CD4-positive, alpha-beta T cell (primary cell): Measurements from ENCODE around the gene RETSAT. TPM values are rescaled to one million over a fixed set of nuclear protein-coding genes. Genes with fewer than 3 reads are reported as not detected.
"Not testable (repeated sequence)": the region's sequence is repeated elsewhere in the genome, so short reads cannot be mapped to it uniquely, and the experiment has no call there.

Source experiments
- ATAC-seq: fragments of 200-7000 bp; cut with Tn5 transposase; one replicate; pipeline ENCODE4 v1.10.0; 2022; ENCODE audit warnings: mild to moderate bottlenecking; ENCODE audit not compliant: poor library complexity
- CTCF ChIA-PET: fragments of 350-600 bp; sonication (Branson Sonifier 250); formaldehyde crosslinking; loops from one replicate; lab custom pipeline; 2021; ENCODE audit warnings: antibody characterized with exemption, inconsistent platforms; lab: Charles Lee
- POLR2A ChIA-PET: fragments of 350-600 bp; sonication (Branson Sonifier 250); formaldehyde crosslinking; loops from one replicate; lab custom pipeline; 2021; ENCODE audit warnings: antibody characterized with exemption, inconsistent platforms; lab: Charles Lee
- DNase-seq, 14 experiments: peaks; one replicate each; pipeline ENCODE4 v3.0.0-alpha.2; 2013 to 2020; ENCODE audit warnings: mixed read lengths in 2 of 14
- H3K27ac ChIP-seq, 2 donors: one replicate each; pipeline versions ENCODE4 v1.5.1 to v1.7.0; 2013; ENCODE audit warnings: low read length in 2 of 2, low read depth in 1 of 2, mild to moderate bottlenecking in 1 of 2
- H3K27me3 ChIP-seq, 2 experiments: 1 replicate in 1 of 2; 2 replicates in 1 of 2; pipeline versions ENCODE4 v1.6.1 to v1.7.0; 2013; ENCODE audit warnings: low read length in 2 of 2, control low read depth in 1 of 2, mild to moderate bottlenecking in 1 of 2, moderate library complexity in 1 of 2; ENCODE audit not compliant: insufficient read depth in 2 of 2, control insufficient read depth in 1 of 2
- H3K36me3 ChIP-seq: one replicate; pipeline ENCODE4 v1.6.1; 2013; ENCODE audit warnings: low read length, control low read depth; ENCODE audit not compliant: insufficient read depth
- H3K4me1 ChIP-seq: one replicate; pipeline ENCODE4 v1.6.1; 2013; ENCODE audit warnings: low read length, control low read depth; ENCODE audit not compliant: insufficient read depth
- H3K4me3 ChIP-seq: one replicate; pipeline ENCODE4 v1.5.1; 2013; ENCODE audit warnings: mild to moderate bottlenecking, low read length, moderate library complexity
- H3K9me3 ChIP-seq, 2 experiments: 1 replicate in 1 of 2; 2 replicates in 1 of 2; pipeline versions ENCODE4 v1.6.1 to v1.7.0; 2013; ENCODE audit warnings: low read length in 2 of 2, mild to moderate bottlenecking in 2 of 2, control low read depth in 1 of 2, moderate library complexity in 1 of 2; ENCODE audit not compliant: control insufficient read depth in 1 of 2, insufficient read depth in 1 of 2
- H3K27ac Mint-ChIP-seq: one replicate; pipeline ENCODE4 v1.8.0; 2020; ENCODE audit warnings: mixed read lengths
- H3K27me3 Mint-ChIP-seq: one replicate; pipeline ENCODE4 v1.8.0; 2021; ENCODE audit warnings: mixed read lengths
- H3K36me3 Mint-ChIP-seq: one replicate; pipeline ENCODE4 v1.8.0; 2021; ENCODE audit warnings: low read depth, mixed read lengths
- H3K4me1 Mint-ChIP-seq: one replicate; pipeline ENCODE4 v1.8.0; 2021; ENCODE audit warnings: low read depth, mixed read lengths
- H3K4me3 Mint-ChIP-seq: one replicate; pipeline ENCODE4 v1.8.0; 2020; ENCODE audit warnings: mild to moderate bottlenecking, mixed read lengths
- H3K9me3 Mint-ChIP-seq: one replicate; pipeline ENCODE4 v1.8.0; 2020; ENCODE audit warnings: mixed read lengths
- intact Hi-C, 2 experiments: fragments of 100-400 bp; cut with DNase I in 1 of 2; cut with micrococcal nuclease in 1 of 2; formaldehyde crosslinking; loops; one replicate each; pipeline versions ENCODE4 v1.15.1 to v1.9.0; 2023 to 2025; cut with DNase I, micrococcal nuclease
- total RNA-seq, 174 experiments: library from RNA in 2 of 174; stranded (reverse) in 2 of 174; gene quantifications; one replicate each; pipeline ENCODE4 v1.2.3 and lab custom pipeline; 2021 to 2026
- TF ChIP-seq, protein P1 (sequence below): fragments of 200-600 bp; IDR thresholded peaks from one replicate; pipeline ENCODE4 v1.8.0; 2022; ENCODE audit warnings: antibody characterized with exemption, mild to moderate bottlenecking

RETSAT gene
- total RNA-seq, 2 experiments from 2014 or later: 19.2 to 22.2 TPM

DNA sequence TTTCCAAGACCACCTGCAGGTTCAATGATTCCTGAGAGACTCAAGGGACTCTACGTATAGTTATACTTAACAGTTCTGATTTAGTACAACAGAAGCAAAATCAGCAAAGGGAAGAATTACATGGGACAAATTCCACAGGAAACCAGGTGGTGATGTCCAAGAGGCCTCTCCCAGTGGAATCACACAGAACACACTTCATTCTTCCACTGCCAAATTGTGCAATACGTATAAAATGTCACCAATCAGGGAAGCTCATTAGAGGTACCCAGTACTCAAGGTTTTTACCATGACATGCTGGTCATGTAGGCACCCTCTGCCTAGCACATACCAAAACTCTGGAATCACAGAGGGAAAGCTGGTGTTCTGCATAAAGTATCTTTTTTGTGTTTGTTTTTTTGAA, 33.4 kb upstream of the RETSAT start:
- H3K36me3 Mint-ChIP-seq: peaks cover 74% of the 10 kb centered on the region
- no peaks in the 10 kb centered on the region for H3K9me3 Mint-ChIP-seq

DNA sequence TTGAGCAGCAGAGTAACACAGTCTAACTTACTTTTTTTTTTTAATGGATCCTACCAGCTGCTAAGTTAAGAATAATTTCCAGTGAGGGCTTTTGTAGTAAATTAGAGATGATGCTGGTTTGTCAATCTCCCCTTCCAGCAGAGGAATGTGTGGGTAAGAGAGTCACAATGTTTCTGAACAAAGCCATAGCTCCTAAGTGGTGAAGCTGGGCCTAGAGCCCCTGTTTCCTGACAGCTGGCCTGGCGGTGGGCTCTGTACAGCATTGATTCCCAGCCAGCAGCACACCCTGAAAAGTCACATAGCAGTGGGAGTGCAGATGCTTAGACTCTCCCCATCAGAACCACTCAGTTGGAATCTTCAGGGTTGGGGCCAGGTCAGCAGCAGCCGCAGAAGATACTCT, 31.4 kb upstream of the RETSAT start:
- TF ChIP-seq, protein P1, sequence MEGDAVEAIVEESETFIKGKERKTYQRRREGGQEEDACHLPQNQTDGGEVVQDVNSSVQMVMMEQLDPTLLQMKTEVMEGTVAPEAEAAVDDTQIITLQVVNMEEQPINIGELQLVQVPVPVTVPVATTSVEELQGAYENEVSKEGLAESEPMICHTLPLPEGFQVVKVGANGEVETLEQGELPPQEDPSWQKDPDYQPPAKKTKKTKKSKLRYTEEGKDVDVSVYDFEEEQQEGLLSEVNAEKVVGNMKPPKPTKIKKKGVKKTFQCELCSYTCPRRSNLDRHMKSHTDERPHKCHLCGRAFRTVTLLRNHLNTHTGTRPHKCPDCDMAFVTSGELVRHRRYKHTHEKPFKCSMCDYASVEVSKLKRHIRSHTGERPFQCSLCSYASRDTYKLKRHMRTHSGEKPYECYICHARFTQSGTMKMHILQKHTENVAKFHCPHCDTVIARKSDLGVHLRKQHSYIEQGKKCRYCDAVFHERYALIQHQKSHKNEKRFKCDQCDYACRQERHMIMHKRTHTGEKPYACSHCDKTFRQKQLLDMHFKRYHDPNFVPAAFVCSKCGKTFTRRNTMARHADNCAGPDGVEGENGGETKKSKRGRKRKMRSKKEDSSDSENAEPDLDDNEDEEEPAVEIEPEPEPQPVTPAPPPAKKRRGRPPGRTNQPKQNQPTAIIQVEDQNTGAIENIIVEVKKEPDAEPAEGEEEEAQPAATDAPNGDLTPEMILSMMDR: no peak
- Histone ChIP-seq H3K4me3 (no peak overlapping the region), H3K9me3 (no peaks in the 10 kb centered on the region), H3K27ac (no peak overlapping the region), H3K27me3 (no peaks in the 10 kb centered on the region), H3K36me3 (peaks cover 43% of the 10 kb centered on the region), H3K4me1 (no peaks in the 10 kb centered on the region)
- Mint-ChIP-seq H3K27me3 (no peaks in the 10 kb centered on the region), H3K4me3 (no peak overlapping the region), H3K9me3 (no peaks in the 10 kb centered on the region), H3K36me3 (peaks cover 65% of the 10 kb centered on the region), H3K4me1 (no peaks in the 10 kb centered on the region), H3K27ac (no peak overlapping the region)
- POLR2A ChIA-PET: interaction anchor here (1.5 kb wide), 1 partner anchor 31 kb away, joined by 3 read pairs; no protein-coding TSS in a partner anchor
- ATAC-seq: no peak
- no peak for DNase-seq
- CTCF ChIA-PET: no interaction called here
- intact Hi-C loops: no loop called here

More for the DNA sequence above, 33.4 kb upstream of the RETSAT start:
- Mint-ChIP-seq H3K4me1 (peaks cover 13% of the 10 kb centered on the region), H3K4me3 (no peak overlapping the region), H3K27me3 (no peaks in the 10 kb centered on the region), H3K27ac (no peak overlapping the region)
- no peak overlapping the region for H3K4me3 ChIP-seq
- intact Hi-C loops: no loop called here
- no peak overlapping the region for H3K27ac ChIP-seq
- H3K4me1 ChIP-seq: peaks cover 14% of the 10 kb centered on the region
- DNase-seq (no peak), ATAC-seq (no peak)
- ChIA-PET CTCF (interaction anchor here (1.7 kb wide), 1 partner anchor 164 kb away, joined by 4 read pairs; no protein-coding TSS in a partner anchor), POLR2A (no interaction called here)
- no peaks in the 10 kb centered on the region for H3K27me3 ChIP-seq
- H3K9me3 ChIP-seq: no peaks in the 10 kb centered on the region
- peaks cover 50% of the 10 kb centered on the region for H3K36me3 ChIP-seq
- TF ChIP-seq, protein P1: no peak

DNA sequence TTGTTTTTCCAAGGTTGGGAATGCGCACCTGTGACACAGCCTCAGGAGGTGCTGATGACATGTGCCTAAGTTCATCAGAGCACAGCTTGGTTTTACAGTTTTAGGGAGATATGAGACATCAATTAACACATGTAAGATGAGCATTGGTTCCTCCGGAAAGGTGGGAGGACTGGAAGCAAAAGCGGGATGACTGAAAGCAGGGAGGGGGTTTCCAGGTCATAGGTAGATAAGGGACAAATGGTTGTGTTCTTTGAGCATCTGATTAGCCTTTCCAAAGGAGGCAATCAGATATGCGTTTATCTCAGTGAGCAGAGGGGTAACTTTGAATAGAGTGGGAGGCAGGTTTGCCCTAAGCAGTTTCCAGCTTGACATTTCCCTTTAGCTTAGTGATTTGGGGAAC, 29.5 kb upstream of the RETSAT start:
- ATAC-seq: no peak
- H3K36me3 ChIP-seq: peaks cover 32% of the 10 kb centered on the region

DNA sequence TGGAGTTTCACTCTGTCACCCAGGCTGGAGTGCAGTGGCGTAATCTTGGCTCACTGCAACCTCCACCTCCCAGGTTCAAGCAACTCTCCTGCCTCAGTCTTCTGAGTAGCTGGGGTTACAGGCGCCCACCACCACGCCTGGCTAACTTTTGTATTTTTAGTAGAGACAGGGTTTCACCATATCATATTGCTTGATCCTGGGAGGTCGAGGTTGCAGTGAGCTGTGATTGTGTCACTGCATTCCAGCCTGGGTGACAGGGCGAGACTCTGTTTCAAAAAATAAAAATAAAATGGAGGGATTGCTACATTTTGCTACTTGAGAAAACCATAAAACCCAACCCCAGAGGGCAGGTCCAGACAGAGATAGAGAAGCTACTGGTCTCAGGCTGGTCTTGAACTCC, 28.8 kb upstream of the RETSAT start:
- intact Hi-C loops, H3K4me3 Mint-ChIP-seq, H3K27ac Mint-ChIP-seq, H3K27ac ChIP-seq, H3K4me1 Mint-ChIP-seq, ATAC-seq, DNase-seq, H3K27me3 ChIP-seq, H3K4me3 ChIP-seq, H3K9me3 Mint-ChIP-seq, H3K27me3 Mint-ChIP-seq, H3K4me1 ChIP-seq, H3K9me3 ChIP-seq: not testable (repeated sequence)
- POLR2A ChIA-PET: interaction anchor here (0.6 kb wide), 2 partner anchors 155 to 178 kb away, joined by 3 to 5 read pairs; partner anchors contain the start of gene GGCX
- peaks cover 32% of the 10 kb centered on the region for H3K36me3 ChIP-seq
- H3K36me3 Mint-ChIP-seq: peaks cover 69% of the 10 kb centered on the region
- CTCF ChIA-PET: interaction anchor here (0.7 to 1.1 kb wide), 2 partner anchors 18 to 92 kb away, joined by 3 read pairs; no protein-coding TSS in a partner anchor

More for the DNA sequence above, 29.5 kb upstream of the RETSAT start:
- TF ChIP-seq, protein P1: no peak
- intact Hi-C loops: no loop called here
- no peak overlapping the region for H3K27ac ChIP-seq
- ChIA-PET POLR2A (interaction anchor here (0.6 kb wide), 1 partner anchor 29 kb away, joined by 3 read pairs; no protein-coding TSS in a partner anchor), CTCF (no interaction called here)
- no peaks in the 10 kb centered on the region for H3K4me1 Mint-ChIP-seq
- H3K4me3 Mint-ChIP-seq: no peak overlapping the region
- H3K9me3 ChIP-seq: peaks cover 0 to 3% of the 10 kb centered on the region in 2 experiments
- H3K36me3 Mint-ChIP-seq: peaks cover 69% of the 10 kb centered on the region
- peak overlapping the region; percentile 52 for H3K27ac Mint-ChIP-seq
- H3K9me3 Mint-ChIP-seq: no peaks in the 10 kb centered on the region
- H3K27me3 ChIP-seq: no peaks in the 10 kb centered on the region
- no peaks in the 10 kb centered on the region for H3K4me1 ChIP-seq
- no peak for DNase-seq
- no peak overlapping the region for H3K4me3 ChIP-seq
- no peaks in the 10 kb centered on the region for H3K27me3 Mint-ChIP-seq
